ENCODE measurements around the gene INTS7. TPM values are rescaled to one million over a fixed set of nuclear protein-coding genes. Genes with fewer than 3 reads are reported as not detected.

INTS7 gene
- total RNA-seq, 2 donors from 2014 or later, result 27.6 to 32.8 TPM

DNA sequence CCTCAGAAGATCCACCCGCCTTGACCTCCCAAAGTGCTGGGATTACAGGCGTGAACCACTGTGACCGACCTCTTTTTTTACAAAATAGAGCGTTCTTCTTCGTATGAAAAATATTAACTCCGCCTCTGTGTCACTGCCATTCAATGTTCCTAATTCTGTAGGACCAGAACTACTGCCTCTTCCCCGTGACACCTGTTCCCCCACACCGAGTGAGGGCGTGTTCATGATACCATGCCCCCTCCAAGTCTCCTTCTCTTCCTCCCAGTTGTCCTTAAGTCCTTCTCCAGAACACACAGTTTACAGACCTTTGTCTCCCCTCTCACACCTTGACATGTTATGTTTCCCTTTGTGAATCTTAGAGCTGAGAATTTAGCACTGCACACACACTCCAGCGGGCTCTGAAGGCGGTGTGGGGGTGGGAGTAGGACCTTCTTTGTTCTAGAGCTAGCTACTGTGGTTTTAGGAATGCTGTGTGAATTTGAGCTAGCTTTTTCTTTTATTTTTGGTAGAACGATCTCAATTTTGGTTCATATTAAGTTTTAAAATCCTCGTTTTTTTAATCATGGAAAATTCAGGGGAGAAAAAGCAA is 122.4 kb downstream of the INTS7 start:
- no peak overlapping the region for H3K4me3 Mint-ChIP-seq
- Histone ChIP-seq H3K9ac (ENCODE audit: extremely low read depth, low read length, poor library complexity, severe bottlenecking) (no peak overlapping the region), H3K27ac (ENCODE audit: low read depth, low read length) (no peak overlapping the region), H3K36me3 (ENCODE audit: control insufficient read depth, insufficient read depth, low read length) (no peaks in the 10 kb centered on the region), H3K4me3 (ENCODE audit: low read length) (no peak overlapping the region), H3K4me1 (ENCODE audit: control insufficient read depth, insufficient read depth, low read length) (no peaks in the 10 kb centered on the region), H3K27me3 (ENCODE audit: control insufficient read depth, insufficient read depth, low read length, poor library complexity, severe bottlenecking) (no peaks in the 10 kb centered on the region), H3K9me3 (ENCODE audit: control insufficient read depth, low read length) (peaks cover 8% of the 10 kb centered on the region)
- H3K27me3 Mint-ChIP-seq (ENCODE audit: insufficient read depth), result peaks cover 44% of the 10 kb centered on the region
- TF ChIP-seq, protein P1, sequence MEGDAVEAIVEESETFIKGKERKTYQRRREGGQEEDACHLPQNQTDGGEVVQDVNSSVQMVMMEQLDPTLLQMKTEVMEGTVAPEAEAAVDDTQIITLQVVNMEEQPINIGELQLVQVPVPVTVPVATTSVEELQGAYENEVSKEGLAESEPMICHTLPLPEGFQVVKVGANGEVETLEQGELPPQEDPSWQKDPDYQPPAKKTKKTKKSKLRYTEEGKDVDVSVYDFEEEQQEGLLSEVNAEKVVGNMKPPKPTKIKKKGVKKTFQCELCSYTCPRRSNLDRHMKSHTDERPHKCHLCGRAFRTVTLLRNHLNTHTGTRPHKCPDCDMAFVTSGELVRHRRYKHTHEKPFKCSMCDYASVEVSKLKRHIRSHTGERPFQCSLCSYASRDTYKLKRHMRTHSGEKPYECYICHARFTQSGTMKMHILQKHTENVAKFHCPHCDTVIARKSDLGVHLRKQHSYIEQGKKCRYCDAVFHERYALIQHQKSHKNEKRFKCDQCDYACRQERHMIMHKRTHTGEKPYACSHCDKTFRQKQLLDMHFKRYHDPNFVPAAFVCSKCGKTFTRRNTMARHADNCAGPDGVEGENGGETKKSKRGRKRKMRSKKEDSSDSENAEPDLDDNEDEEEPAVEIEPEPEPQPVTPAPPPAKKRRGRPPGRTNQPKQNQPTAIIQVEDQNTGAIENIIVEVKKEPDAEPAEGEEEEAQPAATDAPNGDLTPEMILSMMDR (conservative IDR thresholded peaks at IDR 0.05), result no peak
- H3K9me3 Mint-ChIP-seq, result peaks cover 11% of the 10 kb centered on the region
- H3K27ac Mint-ChIP-seq, result no peak overlapping the region
- 94 to 96% methylated on average over 11 to 13 of the region's 13 CpGs for WGBS, 2 experiments (ENCODE audit: insufficient coverage in 1 of 2, insufficient read length in 1 of 2)
- no peaks in the 10 kb centered on the region for H3K36me3 Mint-ChIP-seq (ENCODE audit: low read depth)
- H3K4me1 Mint-ChIP-seq, result no peaks in the 10 kb centered on the region
- DNase-seq, result no peak

DNA sequence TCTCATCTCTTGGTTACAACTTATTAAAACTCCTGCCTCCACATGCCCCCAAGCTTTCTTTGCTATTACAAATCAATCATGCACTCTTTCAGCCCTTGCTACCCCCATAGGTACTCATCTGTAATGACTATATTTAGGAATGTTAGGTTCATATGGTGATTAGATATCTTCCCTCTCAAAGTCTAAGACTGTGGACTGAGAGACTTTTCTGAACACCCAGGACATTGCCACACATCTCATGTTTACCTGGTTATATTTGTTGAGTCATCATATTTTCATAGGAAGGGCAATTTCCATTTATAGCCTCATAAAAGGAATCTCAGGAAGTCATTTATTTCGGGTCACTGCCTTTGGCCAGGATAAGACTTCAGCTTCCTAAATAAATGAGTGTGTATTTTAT is 123.3 kb downstream of the INTS7 start:
- Mint-ChIP-seq H3K4me1 (no peaks in the 10 kb centered on the region), H3K27me3 (ENCODE audit: insufficient read depth) (peaks cover 42% of the 10 kb centered on the region), H3K9me3 (peaks cover 11% of the 10 kb centered on the region), H3K36me3 (ENCODE audit: low read depth) (no peaks in the 10 kb centered on the region), H3K27ac (no peak overlapping the region), H3K4me3 (no peak overlapping the region)
- 85% methylated on average over 1 of the region's 1 CpG; no CpG with 5 or more reads in 1 of the 2 experiments for WGBS, 2 experiments (ENCODE audit: insufficient coverage in 1 of 2, insufficient read length in 1 of 2)
- TF ChIP-seq, protein P1 (conservative IDR thresholded peaks at IDR 0.05), result no peak
- Histone ChIP-seq H3K36me3 (ENCODE audit: control insufficient read depth, insufficient read depth, low read length) (no peaks in the 10 kb centered on the region), H3K9ac (ENCODE audit: extremely low read depth, low read length, poor library complexity, severe bottlenecking) (no peak overlapping the region), H3K4me3 (ENCODE audit: low read length) (no peak overlapping the region), H3K27me3 (ENCODE audit: control insufficient read depth, insufficient read depth, low read length, poor library complexity, severe bottlenecking) (no peaks in the 10 kb centered on the region), H3K4me1 (ENCODE audit: control insufficient read depth, insufficient read depth, low read length) (no peaks in the 10 kb centered on the region), H3K9me3 (ENCODE audit: control insufficient read depth, low read length) (peaks cover 8% of the 10 kb centered on the region), H3K27ac (ENCODE audit: low read depth, low read length) (no peak overlapping the region)
- DNase-seq, result no peak

DNA sequence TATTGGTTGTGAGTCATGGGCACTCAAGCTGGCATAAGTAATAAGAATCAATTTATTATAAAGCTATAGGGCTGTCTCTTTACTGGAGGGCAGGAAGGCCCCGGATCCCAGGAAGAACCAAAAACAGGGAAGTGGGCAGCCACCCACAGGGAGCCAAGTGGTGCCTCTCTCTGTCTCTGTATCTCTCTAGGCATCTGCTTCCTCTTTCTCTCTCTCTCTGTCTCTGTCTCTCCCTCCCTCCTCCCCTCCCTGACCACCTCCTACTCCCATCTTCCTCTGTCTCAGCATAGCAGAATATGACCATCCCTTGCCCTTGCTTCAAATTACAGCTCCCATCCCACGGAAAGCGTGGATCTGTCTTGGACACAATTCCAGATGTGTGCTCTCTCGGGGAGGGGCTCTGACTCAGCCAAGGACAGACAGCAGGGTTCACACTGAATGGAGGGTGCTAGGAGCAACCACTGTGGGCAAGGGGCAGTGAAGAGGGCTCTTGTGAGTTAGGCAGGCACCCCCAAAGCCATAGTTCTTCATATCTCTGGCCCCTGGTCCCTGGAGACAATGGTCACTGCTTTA is 124.4 kb downstream of the INTS7 start:
- Mint-ChIP-seq H3K4me3 (no peak overlapping the region), H3K27me3 (ENCODE audit: insufficient read depth) (peaks cover 38% of the 10 kb centered on the region), H3K4me1 (no peaks in the 10 kb centered on the region), H3K36me3 (ENCODE audit: low read depth) (no peaks in the 10 kb centered on the region), H3K27ac (no peak overlapping the region), H3K9me3 (peaks cover 11% of the 10 kb centered on the region)
- Histone ChIP-seq H3K4me3 (ENCODE audit: low read length) (no peak overlapping the region), H3K9me3 (ENCODE audit: control insufficient read depth, low read length) (peaks cover 8% of the 10 kb centered on the region), H3K36me3 (ENCODE audit: control insufficient read depth, insufficient read depth, low read length) (no peaks in the 10 kb centered on the region), H3K9ac (ENCODE audit: extremely low read depth, low read length, poor library complexity, severe bottlenecking) (no peak overlapping the region), H3K27me3 (ENCODE audit: control insufficient read depth, insufficient read depth, low read length, poor library complexity, severe bottlenecking) (no peaks in the 10 kb centered on the region), H3K4me1 (ENCODE audit: control insufficient read depth, insufficient read depth, low read length) (no peaks in the 10 kb centered on the region), H3K27ac (ENCODE audit: low read depth, low read length) (no peak overlapping the region)
- WGBS, 2 experiments (ENCODE audit: insufficient coverage in 1 of 2, insufficient read length in 1 of 2), result 88 to 96% methylated on average over 4 of the region's 4 CpGs
- TF ChIP-seq, protein P1 (conservative IDR thresholded peaks at IDR 0.05), result no peak
- no peak for DNase-seq

Measured in endodermal cell (in vitro differentiated cells).